Esophagus squamous epithelium (tissue), 5 donors: ENCODE measurements around the gene DOK3. TPM values are rescaled to one million over a fixed set of nuclear protein-coding genes. Genes with fewer than 3 reads are reported as not detected.

Experiments
- DNase-seq: peaks from one replicate; lab custom pipeline; 2025; lab: John Stamatoyannopoulos, UW
- H3K27ac ChIP-seq, 4 donors: fragments of 200-600 bp; sonication (generic); one replicate each; pipeline ENCODE4 v1.5.1; 2016 to 2019; ENCODE audit warnings: mild to moderate bottlenecking in 1 of 4
- H3K27me3 ChIP-seq, 4 donors: fragments of 200-600 bp; sonication (generic); 1 replicate in 3 of 4; 2 replicates in 1 of 4; pipeline versions ENCODE4 v1.5.1 to v1.6.0; 2017 to 2021; ENCODE audit warnings: antibody characterized with exemption in 1 of 4
- H3K36me3 ChIP-seq, 3 donors: fragments of 200-600 bp; sonication (generic); one replicate each; pipeline ENCODE4 v1.5.1; 2016 to 2019
- H3K4me1 ChIP-seq, 3 donors: fragments of 200-600 bp; sonication (generic); one replicate each; pipeline ENCODE4 v1.5.1; 2017 to 2019
- H3K4me3 ChIP-seq, 4 donors: fragments of 200-600 bp; sonication (generic); 1 replicate in 3 of 4; 2 replicates in 1 of 4; pipeline ENCODE4 v1.5.1; 2016 to 2019; ENCODE audit warnings: mild to moderate bottlenecking in 2 of 4, moderate library complexity in 1 of 4
- H3K9me3 ChIP-seq, 3 donors: fragments of 200-600 bp; sonication (generic); one replicate each; pipeline ENCODE4 v1.5.1; 2016 to 2019
- CTCF ChIP-seq, 6 experiments: fragments of 450-650 bp in 4 of 6; fragments of 200-600 bp in 2 of 6; sonication (generic) in 2 of 6; IDR thresholded peaks; one replicate each; pipeline ENCODE4 v1.5.1; 2016 to 2019; ENCODE audit warnings: antibody characterized with exemption in 6 of 6, mild to moderate bottlenecking in 4 of 6, moderate library complexity in 4 of 6
- POLR2A ChIP-seq, 4 donors: fragments of 450-650 bp; IDR thresholded peaks; one replicate each; pipeline ENCODE4 v1.6.1; 2017; ENCODE audit warnings: antibody characterized with exemption in 4 of 4, mild to moderate bottlenecking in 4 of 4, moderate library complexity in 3 of 4
- WGBS, 2 donors: methylation state at CpG; one replicate each; pipeline ENCODE4 v1.1.5; 2018; 5-methylcytosine and 5-hydroxymethylcytosine counted together
- intact Hi-C: fragments of 100-400 bp; cut with DNase I; formaldehyde crosslinking; loops from one replicate; pipeline ENCODE4 v1.15.0; 2022
- total RNA-seq, 4 donors: library from RNA; depleted of rRNA; stranded (reverse); fragments of >200 nt; gene quantifications; one replicate each; pipeline ENCODE4 v1.1.0, GENCODE V29; 2016
- donor health status: DM: yes; HTN: yes; CAD: no.

DOK3 gene
- total RNA-seq, 4 donors from 2014 or later: 2.4 to 7.2 (median 4.4) TPM

DNA sequence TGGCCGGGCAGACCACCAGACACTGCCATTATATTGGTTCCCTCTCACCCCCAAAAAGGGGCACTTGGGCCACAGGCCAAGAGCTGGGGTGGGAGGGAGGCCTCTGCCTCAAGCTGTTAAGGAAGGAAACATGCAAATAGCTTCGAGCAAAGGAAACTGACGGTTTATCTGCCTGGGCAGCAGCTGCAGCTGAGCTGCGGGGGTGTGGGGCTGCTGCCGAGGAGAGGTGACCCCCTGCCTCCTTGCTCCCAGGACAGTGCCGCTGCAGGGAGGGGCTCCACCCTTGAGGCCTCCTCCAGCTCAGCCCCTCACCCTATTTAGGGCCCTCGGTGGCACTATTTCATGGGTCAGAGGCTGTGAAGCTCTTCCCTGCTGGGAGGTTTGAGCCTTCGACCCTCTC, 789 bp downstream of the DOK3 start:
- 58 to 70% methylated on average over 4 to 8 of the region's 8 CpGs for WGBS, 2 donors
- H3K36me3 ChIP-seq: peaks cover 18 to 47% (median 29%) of the 10 kb centered on the region in 3 donors
- H3K27ac ChIP-seq: peak overlapping the region; percentile 10 to 79 (median 50)
- peak overlapping the region in 3 of 4 donors; percentile 28 to 52 (median 30) for H3K4me3 ChIP-seq
- intact Hi-C loops: no loop called here
- no peak for DNase-seq
- peaks cover 0 to 15% (median 0%) of the 10 kb centered on the region in 3 donors for H3K4me1 ChIP-seq
- H3K9me3 ChIP-seq: no peaks in the 10 kb centered on the region
- no peak for TF ChIP-seq POLR2A (IDR thresholded peaks at IDR 0.05)
- TF ChIP-seq CTCF (IDR thresholded peaks at IDR 0.05): no peak
- no peaks in the 10 kb centered on the region for H3K27me3 ChIP-seq

DNA sequence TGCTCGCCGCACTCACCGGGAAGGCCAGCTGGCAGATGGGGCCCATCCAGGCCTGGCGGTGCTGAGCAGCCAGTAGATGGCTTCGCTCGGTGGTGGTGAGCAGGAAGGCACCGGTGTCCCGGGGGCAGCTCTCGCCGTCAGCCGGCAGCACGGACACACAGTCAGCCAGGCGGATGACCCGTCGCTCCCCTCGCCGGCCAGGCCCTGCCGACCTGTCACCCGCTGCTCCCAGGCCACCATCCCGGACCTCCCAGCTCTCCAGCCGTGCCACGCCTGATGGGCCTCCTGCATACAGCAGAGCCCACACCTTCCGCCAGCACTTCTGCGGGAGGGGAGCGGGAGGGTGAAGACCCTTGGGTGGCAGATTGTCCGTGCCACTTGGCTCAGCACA, 1.4 kb downstream of the DOK3 start:
- H3K27ac ChIP-seq: peak overlapping the region in 3 of 4 donors; percentile 46 to 79 (median 55)
- no peak for DNase-seq
- 54 to 91% methylated on average over 6 to 7 of the region's 26 CpGs for WGBS, 2 donors
- no peaks in the 10 kb centered on the region for H3K9me3 ChIP-seq
- H3K36me3 ChIP-seq: peaks cover 18 to 45% (median 24%) of the 10 kb centered on the region in 3 donors
- peak overlapping the region in 3 of 4 donors; percentile 13 to 52 (median 28) for H3K4me3 ChIP-seq
- TF ChIP-seq POLR2A (IDR thresholded peaks at IDR 0.05) (no peak), CTCF (IDR thresholded peaks at IDR 0.05) (no peak)
- peaks cover 0 to 15% (median 0%) of the 10 kb centered on the region in 3 donors for H3K4me1 ChIP-seq
- intact Hi-C loops: no loop called here
- H3K27me3 ChIP-seq: no peaks in the 10 kb centered on the region

DNA sequence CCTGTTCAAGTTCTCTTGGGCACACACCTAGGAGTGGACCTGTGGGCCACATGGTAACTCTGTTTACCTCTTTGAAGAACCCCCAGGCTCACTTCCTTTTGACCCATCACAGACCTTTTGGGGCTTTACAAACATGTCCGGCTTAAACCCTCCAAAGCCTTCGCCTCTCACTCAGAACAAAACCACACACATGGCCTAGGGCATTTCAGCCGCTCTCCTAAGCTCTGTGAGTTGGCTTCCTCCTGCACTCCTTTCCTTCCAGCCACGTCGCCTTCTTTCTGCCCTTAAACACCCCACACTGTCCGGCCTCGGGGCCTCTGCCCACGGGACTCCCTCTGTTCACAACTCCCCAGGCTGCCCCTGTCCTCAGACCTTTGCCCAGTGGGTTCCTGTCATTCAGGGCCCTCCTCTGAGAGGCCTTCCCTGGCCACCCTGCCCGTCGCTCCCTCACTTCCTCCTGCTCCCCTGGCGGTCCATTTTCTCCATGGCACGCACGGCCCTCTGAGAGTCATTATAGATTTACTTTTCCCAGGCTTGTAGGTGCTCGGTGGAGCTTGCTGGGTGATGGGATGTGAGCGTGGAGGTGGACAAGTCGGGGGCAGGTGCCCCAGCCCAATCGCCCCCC, 1.9 kb downstream of the DOK3 start:
- TF ChIP-seq CTCF (IDR thresholded peaks at IDR 0.05) (peak in 1 of 6 experiments; percentile 5), POLR2A (IDR thresholded peaks at IDR 0.05) (no peak)
- intact Hi-C loops: no loop called here
- Histone ChIP-seq H3K9me3 (no peaks in the 10 kb centered on the region), H3K27ac (peak overlapping the region in 1 of 4 donors; percentile 29), H3K27me3 (no peaks in the 10 kb centered on the region), H3K4me3 (peak overlapping the region in 1 of 4 donors; percentile 52), H3K4me1 (peaks cover 0 to 19% (median 0%) of the 10 kb centered on the region in 3 donors), H3K36me3 (peaks cover 18 to 40% (median 23%) of the 10 kb centered on the region in 3 donors)
- 76 to 80% methylated on average over 13 to 14 of the region's 17 CpGs for WGBS, 2 donors
- no peak for DNase-seq

DNA sequence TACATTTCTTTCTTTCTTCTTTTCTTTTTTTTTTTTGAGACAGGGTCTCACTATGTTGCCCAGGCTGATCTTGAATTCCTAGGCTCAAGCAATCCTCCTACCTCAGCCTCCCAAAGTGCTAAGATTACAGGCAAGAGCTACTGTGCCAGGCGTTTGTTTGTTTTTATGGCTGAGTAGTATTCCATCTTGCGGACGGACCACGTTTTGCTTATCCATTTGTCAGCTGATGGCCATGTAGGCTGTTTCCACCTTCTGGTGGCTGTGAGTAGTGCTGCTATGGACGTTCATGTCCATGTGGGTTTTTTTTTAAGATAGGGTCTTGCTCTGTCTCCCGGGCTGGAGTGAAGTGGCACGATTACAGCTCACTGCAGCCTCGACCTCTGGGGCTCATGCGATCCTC, 2.5 kb downstream of the DOK3 start:
- Histone ChIP-seq H3K4me3 (peak overlapping the region in 1 of 4 donors; percentile 52), H3K4me1 (peaks cover 0 to 24% (median 0%) of the 10 kb centered on the region in 3 donors), H3K36me3 (peaks cover 18 to 34% (median 18%) of the 10 kb centered on the region in 3 donors), H3K27me3 (no peaks in the 10 kb centered on the region), H3K9me3 (no peaks in the 10 kb centered on the region), H3K27ac (no peak overlapping the region)
- intact Hi-C loops: no loop called here
- WGBS, 2 donors: 74 to 77% methylated on average over 9 of the region's 9 CpGs
- DNase-seq: no peak
- peak in 2 of 6 experiments; percentile 6 to 24 for TF ChIP-seq CTCF (IDR thresholded peaks at IDR 0.05)
- TF ChIP-seq POLR2A (IDR thresholded peaks at IDR 0.05): no peak

DNA sequence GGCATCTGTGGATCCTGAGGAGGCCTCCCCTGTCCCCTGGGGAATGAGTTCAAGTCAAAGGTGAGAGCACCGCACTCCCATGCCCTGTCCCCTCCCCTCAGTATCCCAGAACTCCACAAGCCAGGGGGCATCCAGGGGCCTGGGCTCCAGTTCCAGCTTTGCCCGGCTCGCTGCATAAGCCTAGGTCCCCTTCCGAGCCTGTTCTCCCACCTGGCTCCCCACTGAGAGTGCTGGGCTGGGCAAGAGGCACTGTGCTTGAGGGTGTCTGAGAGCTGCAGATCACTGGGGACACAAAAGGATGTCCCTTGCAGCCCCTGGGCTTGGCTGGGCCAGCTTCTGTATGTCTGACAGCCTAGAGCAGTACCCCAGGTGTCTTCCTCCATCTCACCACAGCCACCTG, 4.6 kb downstream of the DOK3 start:
- DNase-seq: no peak
- no CpG with 5 or more reads among the region's 4 CpGs for WGBS, 2 donors
- H3K4me1 ChIP-seq: peaks cover 4 to 37% (median 10%) of the 10 kb centered on the region in 3 donors
- H3K27ac ChIP-seq: no peak overlapping the region
- no peak overlapping the region for H3K4me3 ChIP-seq
- H3K27me3 ChIP-seq: no peaks in the 10 kb centered on the region
- intact Hi-C loops: no loop called here
- H3K9me3 ChIP-seq: no peaks in the 10 kb centered on the region
- TF ChIP-seq POLR2A (IDR thresholded peaks at IDR 0.05): no peak
- TF ChIP-seq CTCF (IDR thresholded peaks at IDR 0.05): no peak
- peaks cover 0 to 13% (median 0%) of the 10 kb centered on the region in 3 donors for H3K36me3 ChIP-seq
